HepG2 (cell line): ENCODE measurements around the gene ZNF764. TPM values are rescaled to one million over a fixed set of nuclear protein-coding genes. Genes with fewer than 3 reads are reported as not detected.

Experiments
- ATAC-seq: fragments of 200-7000 bp; cut with Tn5 transposase; 3 replicates; pipeline ENCODE4 v1.9.1; 2020; ENCODE audit warnings: mild to moderate bottlenecking, moderate library complexity
- BruUV-seq: library from RNA; stranded (reverse); fragments of 400-500 nt; replicated peaks from 2 replicates; lab custom pipeline; 2021; lab: Mats Ljungman, UMichigan
- CTCF ChIA-PET: fragments of 300-600 bp; formaldehyde crosslinking; extraction: SDS; loops from one replicate; lab custom pipeline; 2021; ENCODE audit warnings: low total read pairs, inconsistent platforms, low intra/inter-chr PET ratio; lab: Yijun Ruan, JAX
- POLR2A ChIA-PET: fragments of 350-600 bp; sonication (Branson Sonifier 250); formaldehyde crosslinking; loops from one replicate; lab custom pipeline; 2020; ENCODE audit warnings: antibody characterized with exemption, inconsistent platforms; lab: Yijun Ruan, JAX
- DNase-seq: peaks from one replicate; pipeline ENCODE4 v3.0.0-alpha.2; 2015; ENCODE audit warnings: low spot score
- FAIRE-seq: peaks from 3 replicates; lab custom pipeline; 2011; peaks lifted over from hg19 to GRCh38; lab: Jason Lieb, UNC
- H2AFZ ChIP-seq: one replicate; pipeline ENCODE4 v1.6.1; 2011; ENCODE audit warnings: low read length, inconsistent platforms
- H3K27ac ChIP-seq: fragments of 300-600 bp; 3 replicates; pipeline ENCODE4 v1.8.0; 2011; ENCODE audit warnings: mixed run types, mild to moderate bottlenecking, mixed read lengths, low read length, inconsistent platforms; ENCODE audit not compliant: insufficient read depth; ENCODE audit errors: extremely low read length
- H3K27me3 ChIP-seq, 2 experiments: fragments of 200-600 bp in 1 of 2; 2 replicates in 1 of 2; 3 replicates in 1 of 2; pipeline versions ENCODE4 v1.6.0 to v1.8.0; 2011; ENCODE audit warnings: low read length in 2 of 2, mild to moderate bottlenecking in 2 of 2, moderate library complexity in 2 of 2, inconsistent platforms in 1 of 2; ENCODE audit not compliant: insufficient read depth in 2 of 2, control insufficient read depth in 1 of 2
- H3K36me3 ChIP-seq, 2 experiments: fragments of 200-600 bp in 1 of 2; replicated peaks in 1 of 2; 2 replicates in 1 of 2; 3 replicates in 1 of 2; pipeline versions ENCODE4 v1.5.1 to v1.8.0; 2011; ENCODE audit warnings: low read length in 2 of 2, inconsistent platforms in 1 of 2; ENCODE audit not compliant: insufficient read depth in 2 of 2, control insufficient read depth in 1 of 2
- H3K4me1 ChIP-seq: 2 replicates; pipeline ENCODE4 v1.5.1; 2012; ENCODE audit warnings: low read length, inconsistent platforms; ENCODE audit not compliant: insufficient read depth
- H3K4me2 ChIP-seq: 2 replicates; pipeline ENCODE4 v1.6.0; 2011; ENCODE audit warnings: low read depth, low read length, inconsistent platforms
- H3K4me3 ChIP-seq, 3 experiments: fragments of 200-600 bp in 1 of 3; sonication (generic), shearing (Covaris generic) in 1 of 3; replicated peaks in 1 of 3; 2 replicates each; pipeline ENCODE4 v1.5.1; 2011 to 2016; ENCODE audit warnings: low read length in 3 of 3, inconsistent platforms in 2 of 3, low read depth in 2 of 3, mild to moderate bottlenecking in 2 of 3, control low read depth in 1 of 3, mixed read lengths in 1 of 3; ENCODE audit not compliant: insufficient read depth in 1 of 3
- H3K79me2 ChIP-seq: one replicate; pipeline ENCODE4 v1.6.1; 2011; ENCODE audit warnings: low read length, inconsistent platforms; ENCODE audit not compliant: insufficient read depth
- H3K9ac ChIP-seq: 2 replicates; pipeline ENCODE4 v1.6.0; 2011; ENCODE audit warnings: mild to moderate bottlenecking, low read depth, low read length, inconsistent platforms; ENCODE audit not compliant: insufficient read depth
- H3K9me3 ChIP-seq: 2 replicates; pipeline ENCODE4 v1.5.1; 2012; ENCODE audit warnings: mild to moderate bottlenecking, low read length
- H4K20me1 ChIP-seq: 2 replicates; pipeline ENCODE4 v1.6.0; 2011; ENCODE audit warnings: inconsistent platforms, mild to moderate bottlenecking, low read length, moderate library complexity; ENCODE audit not compliant: insufficient read depth
- MAFF ChIP-seq: IDR thresholded peaks from 2 replicates; pipeline ENCODE4 v1.6.1; 2011; ENCODE audit warnings: low read depth, low read length, improper control_type of control experiment
- MAFK ChIP-seq, 2 experiments: IDR thresholded peaks in 1 of 2; conservative IDR thresholded peaks in 1 of 2; 2 replicates each; pipeline ENCODE4 v1.6.1; 2011; ENCODE audit warnings: improper control_type of control experiment in 2 of 2, low read length in 2 of 2
- NCOA2 ChIP-seq: sonication (generic); formaldehyde crosslinking; IDR thresholded peaks from 2 replicates; pipeline ENCODE4 v1.8.0; 2022; ENCODE audit warnings: inconsistent platforms
- NR3C1 ChIP-seq: sonication (generic); formaldehyde crosslinking; IDR thresholded peaks from 2 replicates; pipeline ENCODE4 v1.4.0; 2020; ENCODE audit warnings: missing genetic modification reagents
- ZNF224 ChIP-seq: sonication (generic); formaldehyde crosslinking; IDR thresholded peaks from 2 replicates; pipeline ENCODE4 v1.5.0; 2020; ENCODE audit warnings: mild to moderate bottlenecking, missing genetic modification reagents
- ZNF558 ChIP-seq: sonication (generic); formaldehyde crosslinking; IDR thresholded peaks from 2 replicates; pipeline ENCODE4 v1.9.0; 2022; ENCODE audit warnings: mild to moderate bottlenecking, missing genetic modification reagents, borderline replicate concordance
- ZNF788 ChIP-seq: sonication (generic); formaldehyde crosslinking; IDR thresholded peaks from 2 replicates; pipeline ENCODE4 v1.5.0; 2020; ENCODE audit warnings: mild to moderate bottlenecking, missing genetic modification reagents, borderline replicate concordance
- WGBS: methylation state at CpG from one replicate; pipeline ENCODE4 v1.1.6; 2017; ENCODE audit warnings: low lambda C conversion rate; 5-methylcytosine and 5-hydroxymethylcytosine counted together
- in situ Hi-C: cut with HindIII; loops from 2 replicates; pipeline ENCODE4 v1.10.0; 2017; ENCODE audit warnings: low pct_unique_long_range_greater_than_20kb; ENCODE audit not compliant: extremely low pct_ligation_motif_present
- intact Hi-C: fragments of 100-400 bp; cut with micrococcal nuclease; formaldehyde crosslinking; loops from one replicate; pipeline ENCODE4 v1.10.0; 2022; ENCODE audit not compliant: unreplicated experiment
- polyA plus RNA-seq, 8 experiments: library from polyadenylated mRNA; depleted of rRNA in 3 of 8; stranded (reverse) in 7 of 8; unstranded in 1 of 8; fragments of >200 nt; fragmentation: Illumina TruSeq in 4 of 8; extraction: Trizol in 4 of 8; gene quantifications; 2 replicates each; pipeline versions ENCODE4 v1.2.1 to v1.2.3, GENCODE V29; 2011 to 2016; ENCODE audit warnings: low read depth in 4 of 8, missing spikeins in 1 of 8, mixed read lengths in 1 of 8; ENCODE audit not compliant: insufficient read depth in 1 of 8
- total RNA-seq, 5 experiments: library from RNA; depleted of rRNA; stranded (reverse); fragments of >200 nt; fragmentation: Illumina TruSeq; extraction: Trizol; gene quantifications; 2 replicates each; pipeline ENCODE4 v1.2.3, GENCODE V29; 2016; ENCODE audit warnings: low read depth in 1 of 5
- TF ChIP-seq, protein P1 (sequence below): IDR thresholded peaks from 2 replicates; pipeline ENCODE4 v1.6.1; 2016; ENCODE audit warnings: missing compliant biosample characterization, missing genetic modification reagents, borderline replicate concordance
- TF ChIP-seq, protein P2 (sequence below): sonication (generic); formaldehyde crosslinking; IDR thresholded peaks from 2 replicates; pipeline ENCODE4 v1.4.0; 2020; ENCODE audit warnings: missing genetic modification reagents
- TF ChIP-seq, protein P3 (sequence below): sonication (generic); formaldehyde crosslinking; IDR thresholded peaks from 2 replicates; pipeline ENCODE4 v1.9.0; 2021; ENCODE audit warnings: missing genetic modification reagents, borderline replicate concordance
- TF ChIP-seq, protein P4 (sequence below): sonication (generic); formaldehyde crosslinking; IDR thresholded peaks from 2 replicates; pipeline ENCODE4 v1.9.0; 2021; ENCODE audit warnings: mild to moderate bottlenecking, missing genetic modification reagents

ZNF764 gene
- total and polyA plus RNA-seq, 2 of the 13 experiments (the other 11 are each of a cell fraction or from before 2014, with no cell fraction given), result 4.1 to 9.1 TPM

DNA sequence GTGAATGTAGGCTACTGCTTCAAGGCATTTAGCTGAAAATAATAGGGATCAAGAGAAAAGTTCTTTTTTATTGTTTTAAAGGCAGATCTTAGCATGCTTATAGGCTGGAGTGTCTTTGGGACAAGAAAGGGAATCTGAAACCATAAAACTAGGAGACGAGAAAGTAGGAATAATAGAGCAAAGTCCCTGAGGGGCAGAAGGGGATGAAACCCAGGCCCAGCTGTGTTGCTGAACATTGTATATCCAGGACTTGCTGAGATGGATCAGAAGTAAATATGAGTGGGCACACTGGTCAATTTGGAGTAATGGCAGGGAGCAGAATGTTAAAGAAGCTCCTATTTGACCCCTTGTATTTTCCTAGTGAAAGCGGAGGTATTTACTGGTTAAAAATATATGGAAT lies 42.8 kb upstream of the ZNF764 start (continued):
- TF ChIP-seq, protein P1, sequence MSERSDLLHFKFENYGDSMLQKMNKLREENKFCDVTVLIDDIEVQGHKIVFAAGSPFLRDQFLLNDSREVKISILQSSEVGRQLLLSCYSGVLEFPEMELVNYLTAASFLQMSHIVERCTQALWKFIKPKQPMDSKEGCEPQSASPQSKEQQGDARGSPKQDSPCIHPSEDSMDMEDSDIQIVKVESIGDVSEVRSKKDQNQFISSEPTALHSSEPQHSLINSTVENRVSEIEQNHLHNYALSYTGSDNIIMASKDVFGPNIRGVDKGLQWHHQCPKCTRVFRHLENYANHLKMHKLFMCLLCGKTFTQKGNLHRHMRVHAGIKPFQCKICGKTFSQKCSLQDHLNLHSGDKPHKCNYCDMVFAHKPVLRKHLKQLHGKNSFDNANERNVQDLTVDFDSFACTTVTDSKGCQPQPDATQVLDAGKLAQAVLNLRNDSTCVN (CRISPR knock-in tag), result no peak
- no peak for TF ChIP-seq ZNF788
- TF ChIP-seq, protein P2, sequence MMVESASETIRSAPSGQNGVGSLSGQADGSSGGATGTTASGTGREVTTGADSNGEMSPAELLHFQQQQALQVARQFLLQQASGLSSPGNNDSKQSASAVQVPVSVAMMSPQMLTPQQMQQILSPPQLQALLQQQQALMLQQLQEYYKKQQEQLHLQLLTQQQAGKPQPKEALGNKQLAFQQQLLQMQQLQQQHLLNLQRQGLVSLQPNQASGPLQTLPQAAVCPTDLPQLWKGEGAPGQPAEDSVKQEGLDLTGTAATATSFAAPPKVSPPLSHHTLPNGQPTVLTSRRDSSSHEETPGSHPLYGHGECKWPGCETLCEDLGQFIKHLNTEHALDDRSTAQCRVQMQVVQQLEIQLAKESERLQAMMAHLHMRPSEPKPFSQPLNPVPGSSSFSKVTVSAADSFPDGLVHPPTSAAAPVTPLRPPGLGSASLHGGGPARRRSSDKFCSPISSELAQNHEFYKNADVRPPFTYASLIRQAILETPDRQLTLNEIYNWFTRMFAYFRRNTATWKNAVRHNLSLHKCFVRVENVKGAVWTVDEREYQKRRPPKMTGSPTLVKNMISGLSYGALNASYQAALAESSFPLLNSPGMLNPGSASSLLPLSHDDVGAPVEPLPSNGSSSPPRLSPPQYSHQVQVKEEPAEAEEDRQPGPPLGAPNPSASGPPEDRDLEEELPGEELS (CRISPR knock-in tag), result no peak
- no peak for TF ChIP-seq NR3C1
- TF ChIP-seq, protein P3, sequence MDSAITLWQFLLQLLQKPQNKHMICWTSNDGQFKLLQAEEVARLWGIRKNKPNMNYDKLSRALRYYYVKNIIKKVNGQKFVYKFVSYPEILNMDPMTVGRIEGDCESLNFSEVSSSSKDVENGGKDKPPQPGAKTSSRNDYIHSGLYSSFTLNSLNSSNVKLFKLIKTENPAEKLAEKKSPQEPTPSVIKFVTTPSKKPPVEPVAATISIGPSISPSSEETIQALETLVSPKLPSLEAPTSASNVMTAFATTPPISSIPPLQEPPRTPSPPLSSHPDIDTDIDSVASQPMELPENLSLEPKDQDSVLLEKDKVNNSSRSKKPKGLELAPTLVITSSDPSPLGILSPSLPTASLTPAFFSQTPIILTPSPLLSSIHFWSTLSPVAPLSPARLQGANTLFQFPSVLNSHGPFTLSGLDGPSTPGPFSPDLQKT (CRISPR knock-in tag), result no peak

DNA sequence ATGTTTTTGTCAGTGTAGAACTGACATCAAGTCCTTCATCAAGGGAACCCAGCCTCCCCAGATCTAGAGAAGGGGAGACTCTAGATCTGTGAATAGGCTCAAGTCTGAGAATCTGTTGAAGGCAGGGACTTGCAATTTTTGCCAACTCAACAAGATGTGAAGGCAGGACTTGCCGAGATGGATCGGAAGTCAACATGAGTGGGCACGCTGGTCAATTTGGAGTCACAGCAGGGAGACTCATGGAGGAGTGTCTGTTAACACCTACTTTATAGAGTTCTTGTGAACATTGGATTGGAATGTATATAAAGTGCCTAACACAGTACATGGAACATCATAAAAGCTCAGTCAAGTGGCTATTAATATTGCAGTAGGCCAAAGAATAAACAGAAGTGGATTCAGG lies 42.0 kb upstream of the ZNF764 start:
- H3K9me3 ChIP-seq, result peaks cover 4% of the 10 kb centered on the region
- intact Hi-C loops, result no loop called here
- H3K4me3 ChIP-seq, result no peak overlapping the region
- no peak overlapping the region for H2AFZ ChIP-seq
- 85% methylated on average over 3 of the region's 3 CpGs for WGBS
- H3K27me3 ChIP-seq, result no peaks in the 10 kb centered on the region
- BruUV-seq, result no TSS peak
- no peak overlapping the region for H3K4me2 ChIP-seq
- no peak overlapping the region for H3K27ac ChIP-seq
- in situ Hi-C loops, result loop anchor here (10.0 kb wide), 1 partner anchor 165 kb away; the partner anchor contains the start of gene DCTPP1
- ATAC-seq (no peak), FAIRE-seq (no peak), DNase-seq (no peak)
- no peaks in the 10 kb centered on the region for H3K79me2 ChIP-seq
- H3K36me3 ChIP-seq, result peaks cover 16 to 24% of the 10 kb centered on the region in 2 experiments; a peak in 4 of 5 replicates
- no peak overlapping the region for H3K9ac ChIP-seq
- TF ChIP-seq ZNF224 (no peak), NCOA2 (CRISPR knock-in tag) (no peak), MAFF (0 out of 2 replicates have a peak, but pooled peaks have one; percentile 43), MAFK (conservative IDR thresholded peaks at IDR 0.05 in 1 of 2, IDR thresholded peaks at IDR 0.05 in 1 of 2; ENCODE audit: low read length in 2 of 2) (peak; percentile 50 to 51), ZNF558 (no peak)
- TF ChIP-seq, protein P4, sequence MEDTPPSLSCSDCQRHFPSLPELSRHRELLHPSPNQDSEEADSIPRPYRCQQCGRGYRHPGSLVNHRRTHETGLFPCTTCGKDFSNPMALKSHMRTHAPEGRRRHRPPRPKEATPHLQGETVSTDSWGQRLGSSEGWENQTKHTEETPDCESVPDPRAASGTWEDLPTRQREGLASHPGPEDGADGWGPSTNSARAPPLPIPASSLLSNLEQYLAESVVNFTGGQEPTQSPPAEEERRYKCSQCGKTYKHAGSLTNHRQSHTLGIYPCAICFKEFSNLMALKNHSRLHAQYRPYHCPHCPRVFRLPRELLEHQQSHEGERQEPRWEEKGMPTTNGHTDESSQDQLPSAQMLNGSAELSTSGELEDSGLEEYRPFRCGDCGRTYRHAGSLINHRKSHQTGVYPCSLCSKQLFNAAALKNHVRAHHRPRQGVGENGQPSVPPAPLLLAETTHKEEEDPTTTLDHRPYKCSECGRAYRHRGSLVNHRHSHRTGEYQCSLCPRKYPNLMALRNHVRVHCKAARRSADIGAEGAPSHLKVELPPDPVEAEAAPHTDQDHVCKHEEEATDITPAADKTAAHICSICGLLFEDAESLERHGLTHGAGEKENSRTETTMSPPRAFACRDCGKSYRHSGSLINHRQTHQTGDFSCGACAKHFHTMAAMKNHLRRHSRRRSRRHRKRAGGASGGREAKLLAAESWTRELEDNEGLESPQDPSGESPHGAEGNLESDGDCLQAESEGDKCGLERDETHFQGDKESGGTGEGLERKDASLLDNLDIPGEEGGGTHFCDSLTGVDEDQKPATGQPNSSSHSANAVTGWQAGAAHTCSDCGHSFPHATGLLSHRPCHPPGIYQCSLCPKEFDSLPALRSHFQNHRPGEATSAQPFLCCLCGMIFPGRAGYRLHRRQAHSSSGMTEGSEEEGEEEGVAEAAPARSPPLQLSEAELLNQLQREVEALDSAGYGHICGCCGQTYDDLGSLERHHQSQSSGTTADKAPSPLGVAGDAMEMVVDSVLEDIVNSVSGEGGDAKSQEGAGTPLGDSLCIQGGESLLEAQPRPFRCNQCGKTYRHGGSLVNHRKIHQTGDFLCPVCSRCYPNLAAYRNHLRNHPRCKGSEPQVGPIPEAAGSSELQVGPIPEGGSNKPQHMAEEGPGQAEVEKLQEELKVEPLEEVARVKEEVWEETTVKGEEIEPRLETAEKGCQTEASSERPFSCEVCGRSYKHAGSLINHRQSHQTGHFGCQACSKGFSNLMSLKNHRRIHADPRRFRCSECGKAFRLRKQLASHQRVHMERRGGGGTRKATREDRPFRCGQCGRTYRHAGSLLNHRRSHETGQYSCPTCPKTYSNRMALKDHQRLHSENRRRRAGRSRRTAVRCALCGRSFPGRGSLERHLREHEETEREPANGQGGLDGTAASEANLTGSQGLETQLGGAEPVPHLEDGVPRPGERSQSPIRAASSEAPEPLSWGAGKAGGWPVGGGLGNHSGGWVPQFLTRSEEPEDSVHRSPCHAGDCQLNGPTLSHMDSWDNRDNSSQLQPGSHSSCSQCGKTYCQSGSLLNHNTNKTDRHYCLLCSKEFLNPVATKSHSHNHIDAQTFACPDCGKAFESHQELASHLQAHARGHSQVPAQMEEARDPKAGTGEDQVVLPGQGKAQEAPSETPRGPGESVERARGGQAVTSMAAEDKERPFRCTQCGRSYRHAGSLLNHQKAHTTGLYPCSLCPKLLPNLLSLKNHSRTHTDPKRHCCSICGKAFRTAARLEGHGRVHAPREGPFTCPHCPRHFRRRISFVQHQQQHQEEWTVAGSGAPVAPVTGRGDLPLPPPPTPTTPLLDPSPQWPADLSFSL (CRISPR knock-in tag), result no peak
- ChIA-PET CTCF (no interaction called here), POLR2A (interaction anchor here (1.7 to 3.4 kb wide), 2 partner anchors 10 to 42 kb away, joined by 4 to 15 read pairs; partner anchors contain the start of gene ZNF689)
- peaks cover 24% of the 10 kb centered on the region for H3K4me1 ChIP-seq
- no peaks in the 10 kb centered on the region for H4K20me1 ChIP-seq
